LHCN-M2 (cell line): Measurements from ENCODE around the gene FARP1. TPM values are rescaled to one million over a fixed set of nuclear protein-coding genes. Genes with fewer than 3 reads are reported as not detected.

ENCODE experiments used
- DNase-seq: peaks from one replicate; pipeline ENCODE4 v3.0.0-alpha.2; 2012; ENCODE audit warnings: low read depth
- total RNA-seq: library from RNA; depleted of rRNA; stranded (reverse); fragments of >200 nt; gene quantifications from 2 replicates; pipeline ENCODE4 v1.2.3, GENCODE V29; 2014

FARP1 gene
- total RNA-seq, 1 experiment from 2014 or later = 15.8 TPM

GRCh38 chr13:98173431-98174152, 30.7 kb downstream of the FARP1 start:
- DNase-seq = peak; percentile 93

DNA sequence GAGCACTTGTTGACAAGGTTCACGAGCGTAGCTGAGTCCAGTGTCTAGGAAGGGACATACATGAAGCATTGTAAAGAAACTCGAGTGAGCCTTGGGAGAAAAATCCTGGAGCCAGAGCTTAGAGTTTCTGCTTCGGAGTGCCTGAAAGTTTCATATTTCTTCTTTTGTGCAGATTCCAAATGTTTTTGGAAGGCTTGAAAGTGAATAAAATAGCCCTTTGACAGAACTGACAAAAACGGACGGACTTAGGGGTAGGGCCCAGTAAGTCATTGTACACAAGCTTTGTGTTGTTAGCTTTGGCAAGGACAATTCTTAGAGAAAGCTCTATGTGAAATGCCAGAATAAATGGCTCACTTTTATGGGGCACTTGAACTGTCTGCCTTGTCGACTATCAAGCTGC, 31.4 kb downstream of the FARP1 start:
- DNase-seq = no peak

- DNase-seq = no peak
These were observed 32.1 kb downstream of the FARP1 start for GRCh38 chr13:98175043-98175442.

GRCh38 chr13:98175823-98176222, 32.9 kb downstream of the FARP1 start:
- DNase-seq = no peak

DNA sequence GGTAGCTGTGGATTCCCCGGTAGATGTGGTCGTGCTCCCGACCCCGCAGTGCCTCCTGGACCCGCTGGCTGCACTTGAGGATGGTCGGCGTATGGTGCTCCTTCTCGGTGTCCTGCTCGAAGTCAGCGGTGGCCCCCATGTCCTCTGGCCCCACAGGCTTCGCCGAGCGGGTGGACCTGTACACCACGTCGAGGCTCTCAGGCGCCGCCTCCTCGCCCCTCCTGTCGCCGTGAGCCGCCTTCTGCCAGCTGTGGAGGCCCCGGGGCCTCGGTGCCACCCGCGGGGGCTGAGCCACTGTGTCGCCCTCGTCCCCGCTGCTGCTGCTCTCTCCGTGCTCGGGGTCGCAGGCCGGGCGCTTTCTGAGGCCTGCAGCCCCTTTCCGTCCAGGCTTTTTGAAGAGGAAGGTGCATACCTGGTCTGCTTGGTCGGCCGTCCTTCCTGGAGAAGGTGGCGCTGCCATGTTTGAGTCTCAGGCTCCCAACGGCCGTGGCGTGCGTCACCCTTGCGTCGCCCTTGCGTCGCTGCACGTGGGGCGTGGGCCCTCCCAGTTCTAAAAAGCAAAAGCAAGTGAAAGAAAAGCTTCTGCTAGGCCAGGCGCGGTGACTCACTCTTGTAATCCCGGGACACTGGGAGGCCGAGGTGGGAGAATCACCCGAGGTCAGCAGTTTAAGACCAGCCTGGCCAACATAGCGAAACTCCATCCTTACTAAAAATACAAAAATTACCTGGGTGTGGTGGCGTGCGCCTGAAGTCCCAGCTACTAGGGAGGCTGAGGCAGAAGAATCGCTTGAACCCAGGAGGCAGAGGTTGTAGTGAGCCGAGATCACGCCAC, 34.1 kb downstream of the FARP1 start, which contains the start of gene RNF113B:
Gene RNF113B, minus strand, starts transcription at position 493 of the 832 bp plus-strand sequence. Its CDS starts 33 bp downstream, at position 460.
- DNase-seq = no peak

DNA sequence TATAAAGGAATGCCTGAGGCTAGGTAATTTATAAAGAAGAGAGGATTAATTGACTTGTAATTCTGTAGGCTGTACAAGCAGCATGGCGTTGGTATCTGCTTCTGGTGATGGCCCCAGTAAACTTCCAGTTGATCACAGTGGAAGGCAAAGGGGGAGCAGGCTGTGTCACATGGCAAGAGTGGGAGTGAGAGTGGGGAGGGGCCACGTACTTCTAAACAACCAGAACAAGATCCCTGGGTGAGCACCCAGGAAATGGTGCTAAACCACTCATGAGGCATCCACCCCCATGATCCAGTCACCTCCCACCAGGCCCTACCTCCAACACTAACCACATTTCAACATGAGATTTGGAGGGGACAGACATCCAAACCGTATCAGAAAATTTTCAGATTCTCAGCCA, 37.2 kb downstream of the FARP1 start:
- no peak for DNase-seq

DNA sequence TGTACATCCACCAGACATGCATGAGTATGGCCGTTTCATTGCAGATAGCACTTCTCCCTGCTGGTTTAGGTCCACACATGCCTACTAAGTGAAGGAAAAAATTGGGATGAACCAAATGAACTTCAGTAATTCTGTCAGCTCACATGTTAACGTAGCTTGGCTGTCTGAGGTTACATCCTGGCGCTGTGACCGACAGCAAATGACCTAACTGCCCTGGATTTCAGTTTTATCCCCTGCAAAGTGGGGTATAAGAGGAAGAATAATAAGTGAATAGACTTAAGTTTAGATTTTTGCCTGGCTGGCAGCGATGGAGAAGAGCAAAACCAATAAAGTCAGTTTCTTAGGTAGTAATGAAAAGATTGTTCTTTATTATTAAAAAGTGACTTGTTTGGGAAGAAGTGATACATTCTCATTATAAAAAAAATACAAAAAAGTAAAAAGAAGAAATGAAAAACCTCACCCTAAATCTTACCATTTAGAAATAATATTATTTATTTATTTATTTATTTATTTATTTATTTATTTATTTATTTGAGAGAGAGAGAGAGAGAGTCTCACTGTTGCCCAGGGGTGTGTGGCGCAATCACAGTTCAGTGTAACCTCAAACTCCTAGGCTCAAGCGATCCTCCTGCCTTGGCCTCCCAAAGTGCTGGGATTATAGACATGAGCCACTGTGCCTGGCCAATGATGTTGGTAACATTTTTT, 38.4 kb downstream of the FARP1 start:
- no peak for DNase-seq

GRCh38 chr13:98182153-98182552, 39.3 kb downstream of the FARP1 start:
- DNase-seq = no peak

- DNase-seq = no peak
These were observed 39.7 kb downstream of the FARP1 start for GRCh38 chr13:98182589-98182988.

GRCh38 chr13:98184792-98185191, 41.9 kb downstream of the FARP1 start:
- DNase-seq = peak; percentile 22

- DNase-seq = no peak
These were observed 44.5 kb downstream of the FARP1 start for GRCh38 chr13:98187155-98187964.

- no peak for DNase-seq
These were observed 45.0 kb downstream of the FARP1 start for GRCh38 chr13:98187965-98188261.

DNA sequence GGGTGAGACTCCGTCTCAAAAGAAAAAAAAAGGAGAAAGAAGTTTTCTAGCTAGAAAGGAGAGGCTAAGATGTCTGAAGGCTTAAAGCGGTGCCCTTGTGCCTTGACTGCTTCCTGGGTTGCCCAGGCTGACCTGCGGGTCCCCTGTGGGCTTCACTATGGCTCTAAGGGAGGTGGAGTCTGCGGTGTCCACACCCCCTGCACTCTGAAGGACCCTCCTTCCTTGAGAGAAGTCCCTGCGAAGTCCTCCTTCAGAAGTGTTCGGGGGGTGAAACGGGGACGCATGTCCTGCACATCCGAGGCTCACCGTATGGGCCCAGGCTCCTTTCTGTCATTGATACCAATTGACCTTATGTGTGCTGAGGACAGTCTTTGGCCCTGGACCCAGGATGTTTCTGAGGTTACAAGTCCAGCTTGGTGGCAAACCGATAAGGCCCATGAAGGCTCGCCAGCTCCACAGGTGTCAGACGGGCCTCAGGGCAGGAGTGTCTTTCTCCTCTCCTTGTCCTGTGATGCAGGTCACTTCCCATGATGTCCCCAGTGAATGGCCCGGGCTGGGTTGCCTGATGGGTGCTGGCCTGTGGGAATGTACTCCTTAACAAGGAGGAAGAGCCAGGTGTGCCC, 45.8 kb downstream of the FARP1 start:
- no peak for DNase-seq

- no peak for DNase-seq
These were observed 47.1 kb downstream of the FARP1 start for GRCh38 chr13:98189841-98190505.

- DNase-seq = no peak
These were observed 48.1 kb downstream of the FARP1 start for GRCh38 chr13:98190889-98191444.

DNA sequence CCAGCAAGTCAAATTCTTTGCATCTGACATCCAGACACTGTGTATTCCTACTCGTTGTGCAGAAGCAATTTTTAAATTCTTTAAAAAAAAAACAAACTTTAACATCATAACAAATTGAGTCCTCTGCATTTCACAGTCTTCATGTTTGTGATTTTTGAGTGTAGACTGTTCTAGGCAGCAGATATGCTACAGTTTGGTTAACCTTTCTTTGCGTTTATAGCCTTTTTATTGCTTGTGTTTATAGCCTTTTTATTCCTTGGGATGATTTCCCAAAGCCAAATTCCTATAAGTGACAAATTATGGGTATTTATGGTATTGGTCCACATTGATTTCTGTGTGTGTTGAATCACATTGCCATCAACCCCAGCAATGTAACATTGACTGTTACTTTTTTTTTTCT, 49.1 kb downstream of the FARP1 start:
- DNase-seq = no peak

GRCh38 chr13:98195054-98195791, 52.3 kb downstream of the FARP1 start:
- no peak for DNase-seq

DNA sequence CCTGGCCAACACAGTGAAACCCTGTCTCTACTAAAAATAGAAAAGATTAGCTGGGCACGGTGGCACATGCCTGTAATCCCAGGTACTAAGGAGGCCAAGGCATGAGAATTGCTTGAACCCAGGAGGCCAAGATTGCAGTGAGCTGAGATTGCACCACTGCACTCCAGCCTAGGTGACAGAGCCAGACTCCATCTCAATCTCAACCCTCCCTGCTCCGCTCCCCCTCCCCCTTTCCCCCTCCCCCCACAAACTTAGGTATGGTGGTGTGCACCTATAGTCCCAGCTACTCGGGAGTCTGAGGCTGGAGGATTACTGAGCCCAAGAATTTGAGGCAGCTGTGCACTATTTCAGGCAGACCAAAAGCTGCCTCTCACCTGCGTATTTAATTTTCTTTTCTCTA, 55.8 kb downstream of the FARP1 start:
- DNase-seq = no peak

DNA sequence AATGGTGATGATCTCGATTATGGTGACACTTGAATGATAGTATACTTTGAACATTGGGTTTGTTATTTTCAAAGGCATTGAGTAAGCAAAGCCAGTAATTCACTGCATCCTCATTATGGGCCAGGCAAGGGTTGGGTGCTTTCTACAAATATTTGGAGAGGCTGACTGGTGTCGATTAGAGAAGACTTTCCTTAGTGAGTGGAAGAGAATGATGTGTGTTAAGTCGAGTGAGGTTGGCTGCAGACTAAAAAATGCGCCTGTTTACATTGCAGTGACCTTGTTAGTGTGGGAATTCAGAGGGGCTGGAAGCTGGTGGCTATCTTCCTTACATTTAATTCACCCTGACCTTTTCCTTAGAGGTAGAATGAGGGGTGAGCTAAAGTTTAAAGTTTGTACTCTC, 56.6 kb downstream of the FARP1 start:
- no peak for DNase-seq
